GM20431 (cell line): Measurements from ENCODE around the gene ENTREP3.
"Not testable (repeated sequence)": the region's sequence is repeated elsewhere in the genome, so short reads cannot be mapped to it uniquely, and the experiment has no call there.

Experiments
- in situ Hi-C: fragments of 300-500 bp; cut with MseI, MboI; formaldehyde crosslinking; loops from one replicate; pipeline ENCODE4 v1.15.0; 2020; ENCODE audit warnings: low sequenced_read_pairs; ENCODE audit not compliant: unreplicated experiment

Gene ENTREP3, protein sequence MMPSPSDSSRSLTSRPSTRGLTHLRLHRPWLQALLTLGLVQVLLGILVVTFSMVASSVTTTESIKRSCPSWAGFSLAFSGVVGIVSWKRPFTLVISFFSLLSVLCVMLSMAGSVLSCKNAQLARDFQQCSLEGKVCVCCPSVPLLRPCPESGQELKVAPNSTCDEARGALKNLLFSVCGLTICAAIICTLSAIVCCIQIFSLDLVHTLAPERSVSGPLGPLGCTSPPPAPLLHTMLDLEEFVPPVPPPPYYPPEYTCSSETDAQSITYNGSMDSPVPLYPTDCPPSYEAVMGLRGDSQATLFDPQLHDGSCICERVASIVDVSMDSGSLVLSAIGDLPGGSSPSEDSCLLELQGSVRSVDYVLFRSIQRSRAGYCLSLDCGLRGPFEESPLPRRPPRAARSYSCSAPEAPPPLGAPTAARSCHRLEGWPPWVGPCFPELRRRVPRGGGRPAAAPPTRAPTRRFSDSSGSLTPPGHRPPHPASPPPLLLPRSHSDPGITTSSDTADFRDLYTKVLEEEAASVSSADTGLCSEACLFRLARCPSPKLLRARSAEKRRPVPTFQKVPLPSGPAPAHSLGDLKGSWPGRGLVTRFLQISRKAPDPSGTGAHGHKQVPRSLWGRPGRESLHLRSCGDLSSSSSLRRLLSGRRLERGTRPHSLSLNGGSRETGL

DNA sequence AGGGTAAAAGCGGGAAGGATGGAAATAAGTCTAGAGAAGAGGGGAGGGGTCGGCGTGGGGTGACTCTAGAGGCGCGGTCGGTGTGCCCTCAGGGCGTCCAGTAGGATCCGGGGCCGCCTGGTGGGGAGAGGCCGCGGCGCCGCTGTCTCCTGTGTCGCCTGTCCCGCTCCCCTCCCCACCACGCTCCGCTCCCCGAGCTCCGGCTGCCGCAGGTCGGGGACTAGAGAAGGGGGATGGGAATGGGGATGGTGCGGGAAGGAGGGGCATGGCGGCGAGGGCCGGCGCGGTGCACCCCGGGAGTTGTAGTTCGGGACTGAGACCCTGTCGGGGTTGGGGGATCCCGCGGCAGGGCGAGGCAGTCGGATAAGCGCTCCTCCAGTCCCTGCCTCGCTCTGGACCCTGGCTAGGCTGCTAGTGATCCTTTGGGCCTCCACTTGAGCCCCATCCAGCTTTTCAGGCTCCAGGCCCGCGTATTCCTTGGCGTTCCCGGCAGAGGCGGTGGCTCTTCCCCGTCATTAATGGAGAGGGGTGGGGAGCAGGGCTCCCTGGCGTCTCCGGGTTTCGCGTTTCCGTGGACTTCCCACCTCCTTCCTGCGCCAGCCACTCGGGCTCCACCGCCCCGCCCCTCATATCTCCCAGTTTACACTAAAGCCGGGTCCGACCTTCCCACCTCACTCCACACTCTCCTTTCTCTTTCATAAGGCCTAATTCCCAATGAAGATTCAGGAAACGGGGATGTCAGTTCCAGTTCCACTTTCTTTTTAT is at the start of gene ENTREP3:
Gene ENTREP3 (minus strand): TSS at position 241 of the 765 bp plus-strand sequence. CDS start 606 bp downstream, outside the sequence.
- in situ Hi-C loops = no loop called here

DNA sequence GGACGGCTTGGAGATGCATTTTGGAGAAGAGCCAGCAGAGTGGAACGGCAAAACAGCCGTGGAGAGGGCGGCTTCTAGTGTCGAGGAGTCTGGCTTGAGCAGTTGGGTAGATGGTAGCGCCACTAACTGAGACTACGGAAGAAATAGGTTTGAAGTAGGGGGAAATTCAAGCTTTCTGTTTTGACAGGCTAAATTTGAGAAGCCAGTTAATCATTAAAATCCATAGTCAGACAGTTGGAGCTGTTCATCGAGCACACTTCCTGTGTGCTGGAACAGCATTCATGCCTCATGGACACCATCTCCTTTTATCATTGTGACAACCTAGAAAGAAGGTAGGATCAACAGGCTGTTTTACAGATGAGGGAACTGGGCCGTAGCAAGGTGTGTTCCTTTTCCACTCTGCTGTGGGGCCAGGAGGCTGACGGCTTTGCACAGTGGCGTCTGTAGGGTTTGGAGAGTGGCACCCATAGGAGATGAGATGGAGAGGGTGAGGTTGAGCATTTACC is 49.3 kb upstream of the ENTREP3 start:
- in situ Hi-C loops = no loop called here

DNA sequence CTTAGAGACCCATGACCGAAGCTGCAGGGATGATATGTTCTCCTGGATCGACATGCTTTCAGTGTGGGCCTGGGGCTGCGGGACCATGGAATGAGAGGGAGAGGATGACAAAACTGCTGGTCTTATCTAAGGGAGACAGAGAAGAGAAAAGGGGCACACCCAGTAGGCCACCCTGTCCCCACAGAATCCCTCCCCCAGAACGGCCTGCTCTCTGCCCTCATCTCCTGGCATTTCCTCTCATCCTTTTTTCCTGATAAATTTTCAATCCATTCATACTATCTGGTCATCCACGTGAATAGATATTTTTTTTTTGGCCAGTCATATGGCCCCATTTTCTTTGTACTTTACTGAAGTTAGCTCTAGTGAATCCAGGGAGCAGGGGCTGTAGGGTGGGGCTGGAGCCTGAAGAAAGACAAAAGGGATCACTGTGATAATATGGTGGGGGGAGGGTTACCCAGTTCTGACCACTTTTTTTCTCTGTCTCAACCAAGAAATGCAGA is 46.1 kb upstream of the ENTREP3 start, which contains the start of gene PKLR:
Gene PKLR (minus strand): TSS at position 97 of the 500 bp plus-strand sequence. CDS start 43 bp downstream, at position 54.
- in situ Hi-C loops = no loop called here

DNA sequence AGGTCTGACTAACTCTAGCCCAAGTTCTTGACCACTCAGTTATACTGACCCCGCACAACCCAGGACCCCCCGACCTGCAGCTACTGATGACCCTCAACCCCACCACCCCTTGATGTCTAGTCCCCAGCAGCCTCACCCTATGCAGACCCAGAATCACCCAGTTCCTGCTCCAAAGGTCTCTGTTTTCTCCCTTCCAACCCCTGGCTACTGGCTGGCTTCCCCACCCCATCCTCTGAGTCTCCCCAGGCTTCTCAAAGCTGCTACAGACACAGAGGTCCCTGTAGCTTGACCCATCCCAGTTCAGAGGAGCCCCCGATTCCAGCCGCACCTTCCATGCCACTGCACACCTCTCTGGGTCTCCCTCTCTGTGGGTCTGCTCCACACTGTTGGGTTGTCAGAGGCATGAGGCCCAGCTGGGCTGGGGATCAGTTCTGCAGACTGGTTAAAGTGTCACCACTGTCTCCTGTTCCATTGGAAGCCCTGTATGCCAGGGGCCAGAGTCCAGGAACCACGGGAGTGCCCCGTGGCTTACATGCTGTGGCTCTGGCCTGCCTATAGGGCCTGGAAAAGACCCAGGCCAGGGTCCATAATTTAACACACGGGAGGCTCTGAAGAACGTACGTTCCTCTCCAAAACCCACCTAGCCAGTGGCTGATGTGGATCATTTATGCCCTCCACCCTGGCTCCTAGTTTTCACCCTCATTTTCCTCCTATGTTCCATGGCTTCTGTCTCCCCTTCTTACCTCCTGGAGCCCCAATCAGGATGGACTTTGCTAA is 45.5 kb upstream of the ENTREP3 start:
- in situ Hi-C loops = no loop called here

DNA sequence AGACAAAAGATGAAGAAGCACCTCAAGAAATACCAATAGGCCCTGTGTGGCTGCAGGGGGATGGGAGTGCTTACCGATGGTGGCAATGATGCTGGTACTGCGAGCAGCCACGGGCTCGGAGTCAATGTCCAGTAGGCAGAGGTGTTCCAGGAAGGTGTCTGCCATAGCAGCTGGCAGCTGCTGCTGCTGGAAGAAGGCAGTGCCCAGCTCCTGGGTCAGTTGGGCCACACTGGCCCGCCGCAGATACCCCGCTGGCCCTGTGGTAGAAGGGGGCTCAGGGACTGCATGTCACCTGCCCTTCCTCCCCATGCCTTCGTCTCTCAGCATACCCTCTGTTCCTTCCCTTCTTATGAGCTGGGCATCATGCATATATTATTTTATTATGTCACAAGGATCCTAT is 44.7 kb upstream of the ENTREP3 start:
- in situ Hi-C loops = no loop called here

DNA sequence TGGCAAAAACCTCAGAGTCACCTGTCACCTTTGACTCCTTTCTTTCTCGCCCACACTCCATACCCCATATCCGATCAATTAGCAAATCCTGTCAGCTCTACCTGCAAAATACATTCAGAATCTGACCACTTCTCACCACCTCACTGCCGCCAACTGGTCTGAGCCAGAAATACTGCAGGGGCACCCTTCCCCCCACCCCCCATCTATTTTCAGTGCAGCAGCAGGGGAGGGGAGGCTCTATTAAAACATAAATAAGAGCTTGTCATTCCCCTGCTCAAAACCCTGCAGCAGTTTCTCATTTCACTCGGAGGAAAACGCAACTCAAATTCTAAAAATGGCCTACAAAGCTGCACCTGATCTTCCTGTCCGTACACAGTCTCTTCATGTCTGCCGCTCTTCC is 42.1 kb upstream of the ENTREP3 start:
- in situ Hi-C loops = no loop called here

DNA sequence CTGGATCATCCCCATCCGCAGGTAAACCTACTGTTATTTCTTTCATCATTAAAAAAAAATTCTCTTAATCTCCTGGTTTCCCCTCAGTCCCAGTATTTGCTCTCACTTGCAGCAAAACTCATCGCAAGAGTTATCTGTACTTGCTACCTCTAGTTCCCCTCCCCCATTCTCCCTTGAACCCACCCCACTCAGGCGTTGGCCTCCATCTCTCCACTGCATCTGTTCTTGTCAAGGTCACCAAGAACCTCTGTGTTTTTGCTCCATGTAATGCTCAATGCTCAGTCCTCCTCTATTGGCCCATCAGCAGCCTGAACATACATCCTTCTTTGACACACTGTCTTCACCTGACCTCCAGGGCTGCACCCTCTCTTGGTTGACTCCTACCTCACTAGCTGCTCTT is 41.4 kb upstream of the ENTREP3 start:
- in situ Hi-C loops = no loop called here

DNA sequence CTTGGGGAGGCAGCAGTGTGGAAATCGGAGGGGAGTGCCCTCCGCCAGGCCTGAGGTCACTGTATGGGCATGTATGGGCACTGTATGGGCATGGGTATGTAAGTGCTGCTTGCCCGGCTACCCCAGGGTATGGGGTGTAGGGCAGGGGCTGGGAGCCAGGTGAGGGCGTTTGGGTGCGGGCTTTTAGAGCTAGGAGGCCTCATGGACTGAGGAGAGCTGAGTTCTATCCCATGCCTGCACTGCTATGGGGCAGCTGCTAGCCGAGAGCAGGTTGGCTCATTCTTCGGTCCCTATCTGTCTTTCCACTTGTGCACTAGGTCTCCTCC is 40.6 kb upstream of the ENTREP3 start:
- in situ Hi-C loops = no loop called here

DNA sequence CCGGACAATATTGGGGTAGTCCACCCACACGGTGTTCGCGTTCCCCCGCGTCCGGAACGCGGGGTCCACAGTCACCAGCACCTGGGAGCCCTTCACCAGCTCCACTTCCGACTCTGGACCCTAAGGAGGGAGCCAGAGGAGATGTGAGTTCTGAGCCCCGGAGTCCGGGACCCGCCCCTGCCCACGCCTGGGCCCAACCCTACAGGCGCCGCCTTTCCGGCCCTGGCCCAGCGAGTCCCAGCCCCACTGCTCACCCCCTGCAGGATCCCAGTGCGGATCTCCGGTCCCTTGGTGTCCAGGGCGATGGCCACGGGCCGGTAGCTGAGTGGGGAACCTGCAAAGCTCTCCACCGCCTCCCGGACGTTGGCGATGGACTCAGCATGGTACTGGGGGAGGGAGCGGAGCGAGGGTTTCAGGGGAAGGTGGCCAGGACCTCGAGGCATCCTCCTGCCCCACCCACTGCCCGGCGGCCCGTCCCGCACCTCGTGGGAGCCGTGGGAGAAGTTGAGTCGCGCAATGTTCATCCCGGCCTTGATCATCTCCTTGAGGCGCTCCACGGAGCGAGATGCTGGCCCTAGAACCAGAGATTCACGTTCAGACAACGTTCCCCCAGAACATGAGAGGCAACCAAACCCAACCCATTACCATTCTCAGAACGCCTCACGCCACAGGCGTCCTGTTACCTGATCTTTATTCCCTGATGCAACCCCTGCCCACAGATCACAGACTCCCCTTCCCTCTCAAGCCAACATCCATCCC is 40.1 kb upstream of the ENTREP3 start:
- in situ Hi-C loops = no loop called here

DNA sequence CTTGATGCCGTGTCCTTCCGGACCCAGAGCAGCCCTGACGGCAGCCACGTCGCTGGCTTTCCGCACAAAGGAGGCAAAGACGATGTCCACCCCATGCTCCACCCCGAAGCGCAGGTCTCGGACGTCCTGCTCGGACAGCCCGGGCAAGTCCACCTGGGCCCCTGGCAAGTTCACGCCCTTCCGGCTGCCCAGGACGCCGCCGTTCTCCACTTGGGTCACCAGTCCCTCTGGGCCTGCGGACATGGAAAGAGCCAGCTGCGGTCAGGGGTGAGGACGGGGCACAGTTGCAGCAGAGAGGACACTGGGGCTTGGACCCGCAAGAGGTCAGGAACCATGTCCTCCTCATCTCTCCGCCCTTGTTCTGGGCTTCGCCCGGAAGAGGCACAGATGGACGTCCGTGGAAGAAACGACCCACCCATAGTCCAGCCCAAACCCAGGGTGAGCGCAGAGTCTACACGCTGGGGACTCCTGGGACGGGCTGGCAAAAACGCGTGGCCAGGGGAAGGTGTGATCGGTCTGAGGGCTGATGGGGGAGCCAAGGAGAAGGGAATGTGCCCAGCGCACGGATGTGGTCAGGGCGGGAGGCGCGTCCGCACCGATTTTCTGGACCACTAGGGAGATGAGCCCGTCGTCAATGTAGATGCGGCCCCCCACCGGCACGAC is 39.4 kb upstream of the ENTREP3 start:
- in situ Hi-C loops = no loop called here

DNA sequence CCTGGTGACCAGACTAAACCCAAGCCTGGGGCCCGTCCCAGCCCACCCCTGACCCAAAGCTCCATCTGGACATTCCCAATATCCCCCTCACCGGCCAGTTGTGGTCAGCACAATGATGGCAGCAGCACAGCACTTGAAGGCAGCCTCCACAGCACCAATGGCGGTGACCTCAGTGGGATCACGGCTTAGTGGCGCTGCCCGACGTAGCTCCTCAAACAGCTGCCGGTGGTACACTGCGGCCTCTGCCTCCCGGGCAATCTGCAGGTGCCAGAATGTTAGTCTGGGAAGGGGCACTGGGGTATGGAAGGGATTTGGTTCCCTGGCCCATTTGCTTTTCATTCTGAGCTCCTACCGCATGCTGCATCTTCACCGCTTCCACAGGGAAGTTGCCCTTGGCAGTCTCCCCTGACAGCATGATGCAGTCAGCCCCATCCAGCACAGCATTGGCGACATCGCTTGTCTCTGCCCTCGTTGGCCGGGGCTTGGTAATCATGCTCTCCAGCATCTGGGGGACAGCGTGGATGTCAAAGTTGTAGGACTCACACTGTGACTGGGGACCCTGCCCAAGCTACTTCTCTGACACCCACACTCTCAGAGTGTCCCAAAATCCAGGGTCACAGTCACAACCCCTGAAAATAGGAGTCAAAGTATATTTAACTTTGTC is 37.9 kb upstream of the ENTREP3 start:
- in situ Hi-C loops = no loop called here

DNA sequence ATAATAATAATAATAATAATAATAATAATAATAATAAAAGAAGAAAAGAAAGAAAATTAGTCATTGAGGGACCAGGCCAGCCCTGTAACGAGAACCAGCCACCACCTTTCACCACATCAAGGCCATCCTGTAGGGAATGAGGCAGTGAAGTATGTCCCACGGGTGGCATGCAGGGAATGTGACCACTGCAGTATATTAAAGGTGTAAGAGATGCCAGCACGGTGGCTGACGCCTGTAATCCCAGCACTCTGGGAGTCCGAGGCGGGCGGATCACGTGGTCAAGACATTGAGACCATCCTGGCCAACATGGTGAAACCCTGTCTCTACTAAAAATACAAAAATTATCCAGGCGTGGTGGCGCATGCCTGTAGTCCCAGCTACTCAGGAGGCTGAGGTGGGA is 35.7 kb upstream of the ENTREP3 start:
- in situ Hi-C loops = not testable (repeated sequence)

DNA sequence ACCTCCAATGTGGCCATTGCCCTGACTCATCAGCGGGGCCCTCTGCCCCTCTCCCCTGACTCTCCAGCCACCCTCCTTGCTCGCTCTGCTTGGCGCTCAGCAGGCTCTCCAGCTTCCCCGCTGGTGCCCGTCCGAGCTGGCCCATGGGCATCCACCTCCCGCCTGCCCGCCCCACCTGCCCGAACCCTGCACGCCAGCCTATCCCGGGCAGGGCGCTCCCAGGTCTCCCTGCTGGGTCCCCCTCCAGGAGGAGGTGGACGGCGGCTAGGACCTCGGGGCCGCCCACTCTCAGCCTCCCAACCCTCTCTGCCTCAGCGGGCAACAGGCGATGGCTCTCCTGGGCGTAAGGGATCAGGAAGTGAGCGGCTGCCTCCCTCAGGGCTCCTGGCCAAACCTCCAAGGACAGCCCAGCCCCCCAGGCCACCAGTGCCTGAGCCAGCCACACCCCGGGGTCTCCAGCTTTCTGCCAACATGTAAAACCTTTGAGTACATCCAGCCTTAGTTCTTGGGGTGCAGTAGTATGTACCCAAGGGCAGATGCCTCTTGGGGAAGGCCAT is 32.8 kb upstream of the ENTREP3 start:
- in situ Hi-C loops = no loop called here

DNA sequence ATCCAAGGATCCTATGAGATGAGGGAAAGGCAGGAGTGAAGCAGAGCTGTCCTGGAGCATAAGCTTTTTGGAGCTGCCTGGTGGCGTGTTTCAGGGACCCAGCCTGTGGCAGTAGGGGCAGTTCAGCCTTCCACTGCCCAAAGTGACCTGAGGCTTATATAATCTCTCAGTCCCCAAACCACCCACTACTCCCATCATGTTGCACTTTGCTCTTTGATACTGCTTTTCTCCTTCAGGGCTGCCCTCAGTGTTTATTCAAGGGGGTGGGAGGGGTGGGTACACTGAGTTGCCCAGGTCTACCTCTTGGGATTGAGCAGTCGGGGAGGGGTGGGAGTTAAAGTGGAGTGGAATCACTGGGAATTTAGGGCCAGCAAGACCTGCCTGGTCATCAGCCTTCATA is 31.3 kb upstream of the ENTREP3 start:
- in situ Hi-C loops = no loop called here

DNA sequence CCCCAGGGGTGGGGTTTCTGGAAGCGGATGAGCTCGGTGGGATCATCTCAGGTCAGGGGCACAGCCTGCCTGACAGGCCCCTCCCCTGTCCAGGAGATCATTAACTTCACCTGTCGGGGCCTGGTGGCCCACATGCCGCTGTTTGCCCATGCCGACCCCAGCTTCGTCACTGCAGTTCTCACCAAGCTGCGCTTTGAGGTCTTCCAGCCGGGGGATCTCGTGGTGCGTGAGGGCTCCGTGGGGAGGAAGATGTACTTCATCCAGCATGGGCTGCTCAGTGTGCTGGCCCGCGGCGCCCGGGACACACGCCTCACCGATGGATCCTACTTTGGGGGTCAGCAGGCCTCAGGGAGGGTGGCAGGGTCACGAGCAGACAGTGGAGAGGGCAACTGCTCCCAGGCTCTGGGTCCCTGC is 30.4 kb upstream of the ENTREP3 start:
- in situ Hi-C loops = no loop called here

DNA sequence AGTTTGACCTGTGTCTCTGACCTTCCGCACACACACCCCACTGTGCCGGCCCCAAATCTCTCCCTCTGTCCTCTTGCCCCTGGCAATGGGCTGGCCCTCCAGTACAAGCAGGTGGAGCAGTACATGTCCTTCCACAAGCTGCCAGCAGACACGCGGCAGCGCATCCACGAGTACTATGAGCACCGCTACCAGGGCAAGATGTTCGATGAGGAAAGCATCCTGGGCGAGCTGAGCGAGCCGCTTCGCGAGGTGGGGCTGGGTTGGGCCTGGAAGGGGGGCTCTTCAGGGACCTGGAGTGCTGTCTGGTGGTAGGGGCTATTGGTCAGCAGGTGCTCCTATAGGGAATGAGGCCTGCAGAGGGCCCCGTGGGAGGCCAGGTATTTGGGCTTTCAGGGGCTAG is 29.8 kb upstream of the ENTREP3 start:
- in situ Hi-C loops = no loop called here

DNA sequence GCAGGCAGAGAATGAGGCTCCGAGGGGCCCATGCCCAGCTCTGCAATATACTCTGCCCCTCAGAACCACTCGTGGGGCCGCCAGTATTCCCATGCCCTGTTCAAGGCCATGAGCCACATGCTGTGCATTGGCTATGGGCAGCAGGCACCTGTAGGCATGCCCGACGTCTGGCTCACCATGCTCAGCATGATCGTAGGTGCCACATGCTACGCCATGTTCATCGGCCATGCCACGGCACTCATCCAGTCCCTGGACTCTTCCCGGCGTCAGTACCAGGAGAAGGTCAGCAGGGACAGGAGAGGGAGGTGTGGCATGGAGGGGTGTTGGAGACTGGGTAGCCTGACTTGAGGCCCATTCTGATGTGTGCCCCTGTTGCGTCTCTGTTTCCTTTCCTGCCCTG is 29.2 kb upstream of the ENTREP3 start:
- in situ Hi-C loops = no loop called here
